Glutamatergic neuron (in vitro differentiated cells): ENCODE data around the gene TIMP1. TPM values are rescaled to one million over a fixed set of nuclear protein-coding genes. Genes with fewer than 3 reads are reported as not detected.

Source experiments
- DNase-seq: peaks from one replicate; pipeline ENCODE4 v3.0.0; 2022
- H3K27ac Mint-ChIP-seq: one replicate; pipeline ENCODE4 v1.8.0; 2020; ENCODE audit warnings: mild to moderate bottlenecking, mixed read lengths, inconsistent platforms; ENCODE audit not compliant: unreplicated experiment
- H3K27me3 Mint-ChIP-seq: one replicate; pipeline ENCODE4 v1.8.0; 2020; ENCODE audit warnings: mild to moderate bottlenecking, moderate library complexity, mixed read lengths, inconsistent platforms; ENCODE audit not compliant: unreplicated experiment
- H3K36me3 Mint-ChIP-seq: one replicate; pipeline ENCODE4 v1.8.0; 2020; ENCODE audit warnings: mild to moderate bottlenecking, mixed read lengths, inconsistent platforms; ENCODE audit not compliant: unreplicated experiment
- H3K4me1 Mint-ChIP-seq: one replicate; pipeline ENCODE4 v1.8.0; 2020; ENCODE audit warnings: mild to moderate bottlenecking, low read depth, mixed read lengths, inconsistent platforms; ENCODE audit not compliant: unreplicated experiment
- H3K4me3 Mint-ChIP-seq: one replicate; pipeline ENCODE4 v1.8.0; 2020; ENCODE audit warnings: mild to moderate bottlenecking, mixed read lengths, inconsistent platforms; ENCODE audit not compliant: unreplicated experiment
- H3K9me3 Mint-ChIP-seq: one replicate; pipeline ENCODE4 v1.8.0; 2020; ENCODE audit warnings: mild to moderate bottlenecking, moderate library complexity, mixed read lengths, inconsistent platforms; ENCODE audit not compliant: unreplicated experiment
- CTCF ChIP-seq: fragments of 200-600 bp; sonication (generic); IDR thresholded peaks from one replicate; pipeline ENCODE4 v1.5.0; 2021; ENCODE audit not compliant: partially characterized antibody, unreplicated experiment
- long read RNA-seq: library from polyadenylated mRNA; unstranded; transcript quantifications from one replicate; pipeline ENCODE4 v2.0.0, GENCODE V29; 2020; ENCODE audit not compliant: unreplicated experiment
- total RNA-seq: library from RNA; stranded (reverse); fragmentation: NEBNext Ultra II Directional; extraction: Animal tissue kit (Norgen Biotek cat#: 25700); gene quantifications from one replicate; pipeline ENCODE4 v1.2.1, GENCODE V29; 2021; ENCODE audit not compliant: unreplicated experiment

TIMP1 gene
- 5.9 TPM for total RNA-seq
- long read RNA-seq, transcript TIMP1-201 (6 exons, 892 nt) = major isoform, 10 of 11 reads
- long read RNA-seq, partial matches to known transcripts = 0 of 11 reads
- long read RNA-seq, other reads (novel, unspliced or antisense) = 1 of 11 reads

GRCh38 chrX:47581731-47582647, at the start of gene TIMP1:
Gene TIMP1 (plus strand): TSS chrX:47582436. CDS start chrX:47583416, 980 bp downstream.
- DNase-seq = peak; percentile 77
- no peak for TF ChIP-seq CTCF
- Mint-ChIP-seq H3K36me3 (no peaks in the 10 kb centered on the region), H3K4me3 (peak within 1 kb of the TSS; percentile 38), H3K27me3 (peaks cover 3% of the 10 kb centered on the region), H3K9me3 (peaks cover 3% of the 10 kb centered on the region), H3K4me1 (peaks cover 7% of the 10 kb centered on the region), H3K27ac (peak within 1 kb of the TSS; percentile 64)

GRCh38 chrX:47539860-47540259, 42.4 kb upstream of the TIMP1 start:
- H3K27me3 Mint-ChIP-seq = no peaks in the 10 kb centered on the region
- no peak overlapping the region for H3K4me3 Mint-ChIP-seq
- no peak for DNase-seq
- no peaks in the 10 kb centered on the region for H3K4me1 Mint-ChIP-seq
- no peak overlapping the region for H3K27ac Mint-ChIP-seq
- no peaks in the 10 kb centered on the region for H3K9me3 Mint-ChIP-seq
- H3K36me3 Mint-ChIP-seq = no peaks in the 10 kb centered on the region
- TF ChIP-seq CTCF = no peak

- DNase-seq = peak; percentile 46
- TF ChIP-seq CTCF = peak; percentile 38
- Mint-ChIP-seq H3K27me3 (no peaks in the 10 kb centered on the region), H3K4me1 (no peaks in the 10 kb centered on the region), H3K36me3 (no peaks in the 10 kb centered on the region), H3K9me3 (no peaks in the 10 kb centered on the region), H3K27ac (no peak overlapping the region), H3K4me3 (no peak overlapping the region)
Measured at GRCh38 chrX:47540754-47541538, 41.3 kb upstream of the TIMP1 start.

GRCh38 chrX:47543496-47543895, 38.7 kb upstream of the TIMP1 start:
- H3K4me3 Mint-ChIP-seq = no peak overlapping the region
- no peaks in the 10 kb centered on the region for H3K9me3 Mint-ChIP-seq
- DNase-seq = no peak
- no peaks in the 10 kb centered on the region for H3K27me3 Mint-ChIP-seq
- H3K4me1 Mint-ChIP-seq = no peaks in the 10 kb centered on the region
- no peak for TF ChIP-seq CTCF
- H3K27ac Mint-ChIP-seq = no peak overlapping the region
- H3K36me3 Mint-ChIP-seq = no peaks in the 10 kb centered on the region
